Measurements from ENCODE around the gene EEF2K.
"Not testable (repeated sequence)": the region's sequence is repeated elsewhere in the genome, so short reads cannot be mapped to it uniquely, and the experiment has no call there.

Gene EEF2K

GRCh38 chr16:22190081-22190775 is 15.8 kb upstream of the EEF2K start:
- peak; percentile 99 for DNase-seq

GRCh38 chr16:22190776-22191531 is 15.1 kb upstream of the EEF2K start:
- DNase-seq: peak; percentile 99

DNA sequence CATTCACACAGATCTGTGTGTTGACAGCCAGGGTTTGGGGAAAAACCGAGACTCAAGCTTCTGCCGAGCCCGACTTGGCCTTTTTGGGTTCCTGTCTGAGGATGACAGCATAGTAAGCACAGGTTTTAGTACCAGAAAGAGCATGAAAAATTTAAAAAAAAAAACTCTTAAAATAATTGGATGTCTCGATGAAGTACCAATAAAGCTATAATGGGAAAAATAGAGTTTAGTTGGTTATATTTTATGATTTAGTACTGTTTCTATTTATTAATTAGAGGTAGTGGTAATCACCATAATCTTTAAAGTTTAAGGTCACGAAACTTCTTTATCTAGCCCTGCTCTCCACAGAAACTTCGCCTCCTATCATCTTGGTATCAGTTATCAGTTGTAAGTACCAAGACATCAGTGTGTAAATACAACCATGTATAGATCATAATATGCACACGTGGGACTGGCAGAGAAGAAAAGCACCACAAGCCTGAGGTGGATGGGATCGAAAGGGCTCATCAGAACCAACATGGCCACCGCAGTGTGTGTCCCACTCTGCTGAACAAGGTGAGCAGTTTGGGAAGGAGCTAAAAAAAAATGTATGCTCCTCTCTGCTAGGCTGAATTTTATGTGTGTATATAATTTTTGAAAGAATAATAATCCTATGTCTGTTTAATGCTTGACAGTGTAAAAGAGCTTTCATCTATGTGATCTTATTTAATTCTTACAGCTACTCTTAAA is 14.4 kb upstream of the EEF2K start:
- DNase-seq: no peak

- DNase-seq: no peak
These were observed 13.6 kb upstream of the EEF2K start for GRCh38 chr16:22192261-22193062.

GRCh38 chr16:22193063-22193411 is 13.0 kb upstream of the EEF2K start:
- DNase-seq: no peak

DNA sequence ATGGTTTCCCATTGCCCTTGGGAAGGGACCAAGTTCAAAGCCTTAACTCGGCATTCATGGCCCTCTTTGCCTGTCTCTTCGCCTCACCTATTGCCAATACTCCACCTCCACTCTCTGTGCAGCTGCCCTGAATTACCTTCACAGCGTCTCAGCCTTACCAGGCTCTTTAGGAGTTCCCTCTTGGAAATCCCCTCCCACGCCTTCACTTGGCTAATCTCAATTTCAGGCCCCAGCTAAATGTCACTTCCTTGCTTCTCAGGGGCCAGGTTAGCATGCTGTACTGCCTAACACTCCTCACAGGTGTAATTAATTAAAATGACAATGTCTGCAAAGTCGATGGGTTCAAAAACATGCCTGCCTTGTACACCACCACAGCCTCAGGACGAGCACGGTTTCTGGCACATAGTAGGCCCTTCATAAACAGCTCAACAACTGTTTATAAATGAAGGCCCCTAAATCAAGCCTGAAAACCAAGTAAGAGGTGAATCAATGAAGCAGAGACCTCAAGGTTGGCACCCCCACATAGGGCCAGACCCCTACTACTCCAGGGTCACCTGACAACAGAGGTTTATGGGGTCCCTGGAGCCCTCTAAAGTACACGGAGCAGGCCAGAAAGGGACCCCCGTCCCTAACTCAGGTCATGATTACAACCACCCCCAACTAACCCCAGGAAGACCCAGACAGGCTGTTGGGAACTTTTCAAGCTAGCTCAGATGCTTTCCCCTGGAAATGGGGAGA is 11.2 kb upstream of the EEF2K start:
- DNase-seq: no peak

DNA sequence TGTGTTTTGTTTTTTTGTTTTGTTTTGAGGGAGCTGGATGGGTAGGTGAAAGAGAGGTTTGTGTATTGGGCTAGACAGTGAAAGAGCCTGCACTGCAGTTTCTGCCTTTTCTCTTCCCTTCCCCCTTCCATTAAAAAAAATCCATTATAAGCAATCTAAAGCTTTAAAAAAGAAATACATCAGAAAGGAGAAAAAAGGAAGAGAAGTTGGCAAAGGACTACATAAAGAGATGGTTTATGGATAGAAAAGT is 10.7 kb upstream of the EEF2K start:
- DNase-seq: no peak

DNA sequence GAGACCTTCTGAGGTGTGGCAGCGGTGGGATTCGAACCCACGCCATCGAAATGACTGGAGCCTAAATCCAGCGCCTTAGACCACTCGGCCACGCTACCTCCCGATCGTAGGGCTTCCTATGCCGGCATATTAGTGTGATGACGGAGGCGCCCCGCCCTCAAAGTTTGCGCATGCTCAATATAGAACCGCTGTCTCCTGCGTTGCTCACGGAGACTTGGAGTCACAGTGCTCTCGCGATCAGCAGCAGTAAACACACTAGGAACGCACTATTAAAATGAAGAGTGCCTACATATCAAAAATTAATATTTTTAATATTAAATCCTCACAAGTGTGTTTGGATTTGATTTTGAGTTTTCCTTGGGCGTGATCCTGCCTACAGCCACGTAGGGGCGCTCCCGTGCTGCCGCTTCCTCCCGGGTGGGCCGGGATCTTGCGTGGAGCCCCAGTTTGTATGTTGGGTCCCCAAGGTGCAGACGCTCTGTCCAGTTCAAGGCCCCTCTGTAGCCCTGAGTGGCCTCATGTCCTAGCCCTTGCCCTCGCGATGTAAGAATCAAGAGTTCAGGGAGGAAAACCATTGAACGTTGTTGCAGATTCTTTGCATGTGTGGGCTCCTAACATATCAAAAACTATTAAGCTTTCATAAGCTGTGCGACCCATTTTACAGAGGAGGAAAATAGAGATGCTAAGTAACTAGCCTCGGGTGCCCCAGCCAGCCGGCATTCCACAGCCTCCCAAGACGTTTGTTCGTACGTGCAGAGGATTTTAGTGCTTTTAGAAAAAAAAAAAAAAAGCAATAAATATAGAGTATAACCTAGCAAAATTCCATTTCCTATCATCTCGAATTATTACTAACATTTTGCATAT is 10.2 kb upstream of the EEF2K start:
- peak; percentile 79 for DNase-seq

- DNase-seq: not testable (repeated sequence)
These were observed 9.4 kb upstream of the EEF2K start for GRCh38 chr16:22196559-22197168.

DNA sequence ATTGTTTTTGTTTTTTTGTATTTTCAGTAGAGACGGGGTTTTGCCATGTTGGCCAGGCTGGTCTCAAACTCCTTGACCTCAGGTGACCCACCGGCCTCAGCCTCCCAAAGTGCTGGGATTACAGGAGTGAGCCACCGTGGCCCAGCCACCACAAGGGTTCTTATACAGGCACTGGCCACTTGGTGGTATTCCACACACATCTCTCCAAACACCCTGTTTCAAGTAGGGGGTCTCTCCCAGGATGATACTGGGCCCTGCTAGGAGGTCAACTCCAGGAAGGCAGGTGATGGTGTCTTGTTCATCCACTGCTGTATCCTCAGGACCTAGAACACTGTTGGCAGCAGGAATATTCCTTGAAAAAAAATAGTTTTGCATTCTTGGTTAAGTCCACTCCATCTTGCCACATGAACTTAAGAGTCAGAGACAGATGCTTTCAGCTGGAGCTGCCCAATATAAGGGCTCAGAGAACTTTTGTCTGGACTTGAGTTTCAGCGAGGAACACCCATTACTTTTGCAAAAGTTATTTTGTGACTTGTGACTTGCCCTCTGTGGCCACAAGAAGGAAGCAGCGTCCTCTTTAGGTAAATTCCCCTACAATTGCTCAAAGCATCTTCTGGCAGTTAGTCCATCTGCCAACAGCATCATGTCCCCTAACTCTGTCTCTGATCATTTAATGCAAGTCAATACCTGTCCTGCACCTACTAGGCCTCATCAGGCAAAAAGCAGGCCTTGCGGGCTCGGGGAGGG is 7.4 kb upstream of the EEF2K start:
- no peak for DNase-seq

DNA sequence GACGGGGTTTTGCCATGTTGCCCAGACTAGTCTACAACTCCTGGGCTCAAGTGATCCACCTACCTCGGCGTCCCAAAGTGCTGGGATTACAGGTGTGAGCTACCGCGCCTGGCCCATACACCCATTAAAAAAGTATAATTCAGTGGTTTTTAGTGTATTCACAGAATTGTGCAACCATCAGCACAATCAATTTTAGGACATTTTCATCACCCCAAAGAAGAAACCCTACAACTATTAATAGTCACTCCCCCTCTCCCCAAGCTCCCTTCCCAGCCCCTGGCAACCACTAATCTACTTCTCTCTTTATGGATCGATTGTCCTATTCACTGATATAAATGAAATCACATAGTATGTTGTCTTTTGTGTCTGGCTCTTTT is 3.8 kb upstream of the EEF2K start:
- no peak for DNase-seq

- DNase-seq: no peak
These were observed 3.0 kb upstream of the EEF2K start for GRCh38 chr16:22203091-22203490.

DNA sequence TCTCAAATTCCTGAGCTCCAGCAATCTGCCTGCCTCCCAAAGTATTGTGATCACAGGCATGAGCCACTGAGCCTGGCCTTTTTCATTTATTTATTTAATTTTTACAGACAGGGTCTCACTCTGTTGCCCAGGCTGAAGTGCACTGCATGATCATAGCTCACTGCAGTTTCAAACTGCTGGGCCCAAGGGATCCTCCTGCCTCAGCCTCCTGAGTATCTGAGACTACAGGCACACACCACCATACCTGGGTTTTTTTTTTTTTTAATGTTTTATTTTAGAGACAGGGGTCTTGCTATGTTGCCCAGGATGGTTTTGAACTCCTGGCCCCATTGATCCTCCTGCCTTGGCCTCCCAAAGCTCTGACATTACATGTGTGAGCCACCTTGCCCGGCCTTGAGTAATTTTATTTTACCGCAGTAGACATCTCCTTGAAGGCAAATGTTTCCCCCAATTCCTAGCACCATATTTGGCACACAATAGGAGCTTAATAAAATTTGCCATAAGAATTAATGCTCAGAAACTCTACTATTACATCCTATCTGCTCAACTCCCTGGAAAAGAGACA is 1.9 kb upstream of the EEF2K start:
- no peak for DNase-seq

GRCh38 chr16:22205577-22206012 is 483 bp upstream of the EEF2K start:
- no peak for DNase-seq

- peak; percentile 65 for DNase-seq
These were observed 1.0 kb downstream of the EEF2K start for GRCh38 chr16:22206842-22207714.

GRCh38 chr16:22207715-22208360 is 1.8 kb downstream of the EEF2K start:
- DNase-seq: no peak

DNA sequence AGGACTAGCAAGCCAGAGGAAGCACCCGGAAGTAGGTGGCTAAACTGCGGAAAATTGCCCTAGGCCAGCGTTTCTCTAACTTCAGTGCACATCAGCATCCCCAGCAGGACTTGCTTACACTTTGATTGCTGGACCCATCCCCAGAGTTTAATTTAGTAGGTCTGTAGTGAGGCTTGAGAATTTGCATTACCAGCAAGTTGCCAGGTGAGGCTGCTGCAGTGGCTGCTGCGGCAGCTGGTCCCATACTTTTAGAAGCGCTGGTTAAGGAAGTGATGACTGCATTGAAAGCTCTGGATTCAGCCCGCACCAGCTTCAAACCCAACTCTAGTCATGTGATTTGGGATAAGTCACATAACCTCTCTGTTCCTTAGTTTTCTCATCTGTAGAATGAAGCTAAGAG is 4.2 kb downstream of the EEF2K start:
- DNase-seq: no peak

DNA sequence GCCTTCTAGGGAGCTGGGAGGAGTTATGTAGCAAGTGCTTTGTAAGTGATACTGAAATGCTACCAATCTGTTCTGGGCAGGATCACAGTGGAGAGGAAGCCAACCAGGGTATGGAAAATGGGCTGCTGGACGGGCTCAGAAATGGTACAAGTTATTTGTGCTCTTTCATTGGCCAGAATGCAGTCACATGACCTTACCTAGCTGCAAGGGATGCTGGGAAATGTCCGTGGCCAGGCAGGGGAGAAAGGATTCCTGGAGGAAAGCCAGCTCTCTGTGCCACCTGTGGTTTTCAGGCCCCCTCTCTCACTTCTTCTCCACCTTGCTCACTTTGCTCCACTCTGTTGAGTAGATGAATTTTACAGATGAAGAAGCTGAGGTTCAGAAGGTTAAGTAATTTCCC is 4.8 kb downstream of the EEF2K start:
- DNase-seq: no peak

- DNase-seq: no peak
These were observed 7.2 kb downstream of the EEF2K start for GRCh38 chr16:22213236-22213635.
